PC-9 (cell line): ENCODE measurements around the gene DUS3L.

Experiments used
- EZH2 ChIP-seq: fragments of 200-600 bp; sonication (generic); IDR thresholded peaks from 2 replicates; pipeline ENCODE4 v1.8.0; 2017; ENCODE audit warnings: antibody characterized with exemption, low read depth
- TF ChIP-seq, protein P1 (sequence below): fragments of 200-600 bp; sonication (generic); conservative IDR thresholded peaks from 2 replicates; pipeline ENCODE4 v1.6.1; 2017; ENCODE audit warnings: mixed run types, antibody characterized with exemption, mild to moderate bottlenecking, moderate library complexity

DNA sequence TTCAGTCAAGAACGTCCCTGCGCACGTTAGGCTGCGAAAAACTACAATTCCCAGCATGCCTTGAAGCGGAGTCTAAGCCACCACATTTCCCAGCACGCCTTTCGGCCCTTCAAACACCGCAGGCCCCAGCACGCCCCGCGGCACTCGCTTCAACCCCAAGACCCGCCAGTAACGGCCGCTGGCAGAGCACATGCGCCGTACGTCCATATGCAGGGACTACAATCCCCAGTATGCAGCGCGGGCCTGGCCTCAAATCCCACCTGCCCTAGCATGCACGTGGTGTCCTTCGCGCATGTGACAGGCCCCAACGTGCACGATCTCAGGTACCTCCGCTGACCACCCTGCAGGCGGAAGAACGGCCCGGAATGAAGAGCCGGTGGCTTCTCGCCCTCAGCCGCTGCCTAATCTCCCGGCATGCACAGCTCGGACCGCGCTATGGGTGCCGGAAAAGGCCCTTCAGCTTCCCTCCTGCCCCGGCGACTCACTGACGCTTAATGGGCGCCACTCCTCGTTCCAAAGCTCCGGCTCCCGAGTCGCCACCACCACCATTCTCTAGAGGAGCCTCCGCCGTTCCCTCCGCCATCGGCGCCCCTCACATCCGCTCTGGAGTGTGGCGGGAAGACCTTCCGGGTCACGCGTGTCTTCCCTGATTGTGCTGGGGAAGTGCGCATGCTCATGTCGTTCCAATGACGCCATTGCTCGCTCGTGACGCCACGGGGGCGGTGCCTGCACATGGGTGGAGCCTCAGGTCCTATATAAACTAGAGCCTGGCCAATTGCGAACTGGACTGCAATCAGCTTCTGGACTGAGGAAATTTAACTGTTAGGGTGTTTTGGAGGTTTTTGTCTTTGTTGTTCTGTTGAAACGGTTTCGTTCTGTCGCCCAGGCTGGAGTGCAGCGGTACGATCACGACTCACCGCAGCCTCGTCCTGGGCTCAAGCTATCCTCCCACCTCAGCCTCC lies at the start of gene DUS3L:
- TF ChIP-seq, protein P1, sequence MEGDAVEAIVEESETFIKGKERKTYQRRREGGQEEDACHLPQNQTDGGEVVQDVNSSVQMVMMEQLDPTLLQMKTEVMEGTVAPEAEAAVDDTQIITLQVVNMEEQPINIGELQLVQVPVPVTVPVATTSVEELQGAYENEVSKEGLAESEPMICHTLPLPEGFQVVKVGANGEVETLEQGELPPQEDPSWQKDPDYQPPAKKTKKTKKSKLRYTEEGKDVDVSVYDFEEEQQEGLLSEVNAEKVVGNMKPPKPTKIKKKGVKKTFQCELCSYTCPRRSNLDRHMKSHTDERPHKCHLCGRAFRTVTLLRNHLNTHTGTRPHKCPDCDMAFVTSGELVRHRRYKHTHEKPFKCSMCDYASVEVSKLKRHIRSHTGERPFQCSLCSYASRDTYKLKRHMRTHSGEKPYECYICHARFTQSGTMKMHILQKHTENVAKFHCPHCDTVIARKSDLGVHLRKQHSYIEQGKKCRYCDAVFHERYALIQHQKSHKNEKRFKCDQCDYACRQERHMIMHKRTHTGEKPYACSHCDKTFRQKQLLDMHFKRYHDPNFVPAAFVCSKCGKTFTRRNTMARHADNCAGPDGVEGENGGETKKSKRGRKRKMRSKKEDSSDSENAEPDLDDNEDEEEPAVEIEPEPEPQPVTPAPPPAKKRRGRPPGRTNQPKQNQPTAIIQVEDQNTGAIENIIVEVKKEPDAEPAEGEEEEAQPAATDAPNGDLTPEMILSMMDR: no peak
- TF ChIP-seq EZH2: no peak
